Effector CD8-positive, alpha-beta T cell (primary cell): Measurements from ENCODE around the gene ELK4.

Source experiments
- DNase-seq: peaks from one replicate; lab custom pipeline; 2025; lab: John Stamatoyannopoulos, UW

Gene ELK4

GRCh38 chr1:205595861-205596260 lies 36.0 kb downstream of the ELK4 start:
- DNase-seq = no peak

DNA sequence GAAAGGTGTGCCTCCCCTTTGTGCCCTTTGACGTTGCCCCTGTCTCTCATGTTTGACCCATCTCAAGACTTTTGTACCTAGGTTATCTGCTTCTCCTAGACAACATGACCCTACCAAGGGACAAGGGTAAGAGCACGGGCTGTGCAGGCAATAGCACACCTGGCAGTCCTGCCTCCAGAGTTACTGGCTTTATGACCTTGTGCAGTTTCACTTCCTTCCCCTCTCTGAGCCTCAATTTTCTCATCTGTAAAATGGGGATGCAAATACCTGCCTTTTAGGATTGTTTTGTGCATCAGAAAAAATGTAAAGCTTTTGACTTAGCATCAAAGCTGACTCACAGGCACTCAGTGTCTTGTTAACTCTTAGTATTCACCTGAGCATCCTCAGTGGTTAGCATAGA lies 36.4 kb downstream of the ELK4 start:
- no peak for DNase-seq

GRCh38 chr1:205594846-205595245 lies 37.0 kb downstream of the ELK4 start:
- DNase-seq = no peak

- no peak for DNase-seq
These were observed 37.8 kb downstream of the ELK4 start for GRCh38 chr1:205593967-205594366.

DNA sequence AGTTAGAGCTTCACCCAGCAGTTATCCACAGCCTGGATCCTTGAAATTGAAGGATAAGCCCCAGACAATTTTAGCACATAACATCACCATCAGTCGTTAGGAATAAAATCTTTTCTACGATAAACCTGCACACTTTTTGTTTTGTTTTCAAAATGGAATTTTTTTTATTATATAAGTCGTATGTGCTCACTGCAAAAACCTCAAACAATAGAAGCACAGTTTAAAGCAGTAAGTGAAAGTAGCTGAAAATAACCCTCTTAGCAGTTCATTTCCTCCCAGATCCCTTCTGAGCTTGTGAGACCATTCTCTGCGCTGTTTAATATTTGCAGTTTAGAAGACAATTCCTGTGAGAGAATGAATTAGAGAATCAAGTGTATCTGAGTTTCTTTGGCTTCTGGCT lies 38.3 kb downstream of the ELK4 start:
- DNase-seq = no peak

DNA sequence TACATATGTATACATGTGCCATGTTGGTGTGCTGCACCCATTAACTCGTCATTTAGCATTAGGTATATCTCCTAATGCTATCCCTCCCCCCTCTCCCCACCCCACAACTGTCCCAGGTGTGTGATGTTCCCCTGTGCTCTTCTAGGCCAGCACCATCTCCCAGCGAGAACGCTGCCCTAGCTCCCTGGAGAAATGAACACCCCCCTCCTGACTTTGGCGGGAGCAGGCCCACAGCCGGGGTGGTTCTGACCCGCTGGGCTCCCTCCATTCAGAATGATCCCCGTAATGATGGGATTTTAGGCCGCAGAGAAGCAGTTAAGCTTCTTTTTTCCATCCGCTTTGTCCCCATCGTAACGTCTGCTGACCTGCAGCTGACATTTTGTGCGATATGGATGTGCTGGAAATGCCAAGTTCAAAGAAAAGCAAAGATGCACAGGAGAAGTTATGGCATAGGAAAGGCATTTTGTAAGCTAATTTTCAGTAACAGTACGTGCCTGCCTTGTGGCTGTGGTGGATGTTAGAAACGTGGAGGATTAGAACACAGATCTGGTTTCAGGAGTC lies 39.3 kb downstream of the ELK4 start:
- DNase-seq = no peak

DNA sequence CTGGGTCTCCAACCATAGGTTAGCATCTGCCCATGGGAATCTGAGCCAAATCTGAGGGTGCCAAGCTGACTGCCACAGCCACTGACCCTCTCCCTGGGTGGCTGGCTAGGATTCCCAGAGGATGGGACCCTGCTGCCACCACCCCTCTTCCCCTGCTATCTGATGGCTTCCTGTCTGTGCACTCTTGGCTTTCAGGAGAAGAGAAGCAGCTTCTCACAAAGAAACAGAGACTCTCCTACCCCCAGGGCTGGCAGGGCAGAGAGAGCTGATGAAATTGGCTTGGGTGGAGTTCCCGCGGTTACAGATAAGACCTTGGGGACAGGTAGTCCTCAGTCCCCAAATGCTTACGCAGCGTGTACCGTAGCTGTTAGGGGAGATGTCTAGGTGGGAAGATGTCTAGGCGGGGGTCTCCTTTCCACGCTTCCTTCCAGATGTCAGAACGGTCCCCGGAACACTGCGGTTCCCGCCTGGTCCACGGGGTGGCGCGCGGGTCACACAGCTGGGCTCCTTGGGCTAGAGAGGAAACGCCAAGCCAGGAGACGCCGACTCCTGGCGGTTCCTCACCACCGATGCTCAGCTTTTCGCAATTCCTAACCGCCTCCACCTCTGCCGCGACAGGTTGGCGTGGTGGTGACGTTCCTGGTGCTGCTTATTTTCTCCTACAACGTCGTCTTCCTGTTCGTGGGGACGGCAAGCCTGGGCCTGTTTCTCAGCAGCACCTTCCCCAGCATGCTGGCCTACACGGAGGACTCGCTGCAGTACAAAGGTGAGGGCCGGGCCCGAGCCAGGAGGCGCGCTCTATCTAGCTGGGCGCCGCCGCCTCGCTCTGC lies 40.1 kb downstream of the ELK4 start:
- peak; percentile 85 for DNase-seq

DNA sequence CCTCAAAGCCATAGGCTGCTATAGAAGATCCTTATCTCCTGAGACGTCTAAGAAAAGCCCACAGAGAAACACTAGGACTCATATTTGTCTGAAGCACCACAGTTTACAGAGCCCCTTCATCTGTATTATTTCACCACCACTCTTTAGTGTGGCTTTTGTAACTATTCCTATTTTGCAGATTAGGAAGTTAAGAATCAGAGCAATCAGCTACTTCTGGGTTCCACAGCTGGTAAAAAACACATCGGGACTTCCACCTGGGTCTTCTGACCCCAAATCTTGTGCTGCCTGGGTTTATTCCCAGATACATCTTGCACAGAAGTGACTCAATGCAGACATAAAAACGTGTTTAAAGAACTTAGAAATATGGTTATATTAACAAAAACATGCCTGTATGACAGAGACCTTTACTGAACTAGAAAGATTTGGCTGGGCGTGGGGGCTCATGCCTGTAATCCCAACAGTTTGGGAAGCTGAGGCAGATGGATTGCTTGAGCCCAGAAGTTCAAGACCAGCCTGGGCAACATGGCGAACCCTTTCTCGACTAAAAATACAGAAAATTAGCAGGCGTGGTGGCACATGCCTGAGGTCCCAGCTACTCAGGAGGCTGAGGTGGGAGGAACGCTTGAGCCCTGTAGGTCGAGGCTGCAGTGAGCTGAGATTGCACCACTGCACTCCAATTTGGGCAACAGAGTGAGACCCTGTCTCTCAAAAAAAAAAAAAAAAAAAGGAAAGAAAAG lies 40.9 kb downstream of the ELK4 start:
- DNase-seq = no peak

DNA sequence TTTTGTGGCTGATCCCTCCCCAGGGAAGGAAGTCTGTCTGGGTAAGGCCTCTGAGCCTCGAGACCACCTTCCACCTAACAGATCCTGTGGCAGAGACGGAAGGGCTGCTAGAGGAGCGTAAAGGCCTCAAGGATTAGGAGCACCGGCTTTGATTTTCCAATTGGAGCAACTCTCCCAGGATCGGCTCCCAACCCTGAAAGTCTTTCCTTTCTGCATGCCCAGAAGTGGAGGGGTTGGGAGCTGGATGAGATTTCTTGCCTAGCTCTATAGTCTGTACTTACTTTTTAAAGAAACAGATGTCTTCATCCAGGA lies 41.4 kb downstream of the ELK4 start:
- no peak for DNase-seq

DNA sequence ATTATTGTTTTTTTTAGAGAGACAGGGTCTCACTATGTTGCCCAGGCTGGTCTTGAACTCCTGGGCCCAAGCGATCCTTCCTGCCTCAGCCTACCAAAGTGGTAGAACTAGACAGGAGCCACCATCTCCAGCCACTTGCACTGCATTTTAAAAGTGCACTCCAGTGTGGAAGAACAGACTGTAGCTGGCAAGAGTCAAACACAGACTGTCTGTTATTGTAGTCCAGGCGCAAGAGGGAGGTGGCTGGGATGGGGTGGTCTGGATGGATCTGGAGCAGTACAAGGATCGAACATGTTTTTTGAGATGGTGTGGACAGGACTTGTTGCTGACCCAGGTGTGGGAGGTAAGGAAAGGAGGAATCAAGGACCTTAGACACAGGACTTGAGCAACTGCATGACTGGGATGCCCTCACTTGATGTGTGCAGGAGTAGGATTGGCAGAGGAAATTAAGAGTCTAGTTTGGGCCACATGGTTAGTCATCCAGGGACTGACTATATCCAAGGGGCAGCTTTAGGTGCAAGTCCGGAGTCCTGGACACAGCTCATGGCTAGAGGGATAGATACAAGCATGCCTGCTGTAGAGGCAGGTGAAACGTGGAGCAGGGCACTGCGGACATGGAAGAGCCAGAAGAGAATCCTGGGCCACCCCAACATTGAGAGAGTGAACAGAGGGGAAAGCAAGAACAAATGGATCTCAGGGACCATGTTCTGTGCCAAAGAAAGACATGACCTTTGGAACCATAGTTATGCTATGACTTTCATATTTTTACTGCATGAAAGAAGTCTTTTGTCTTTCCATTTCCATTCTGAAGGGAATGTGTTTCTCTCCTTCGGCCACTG lies 42.0 kb downstream of the ELK4 start:
- DNase-seq = no peak

- no peak for DNase-seq
These were observed 42.8 kb downstream of the ELK4 start for GRCh38 chr1:205589046-205589445.

DNA sequence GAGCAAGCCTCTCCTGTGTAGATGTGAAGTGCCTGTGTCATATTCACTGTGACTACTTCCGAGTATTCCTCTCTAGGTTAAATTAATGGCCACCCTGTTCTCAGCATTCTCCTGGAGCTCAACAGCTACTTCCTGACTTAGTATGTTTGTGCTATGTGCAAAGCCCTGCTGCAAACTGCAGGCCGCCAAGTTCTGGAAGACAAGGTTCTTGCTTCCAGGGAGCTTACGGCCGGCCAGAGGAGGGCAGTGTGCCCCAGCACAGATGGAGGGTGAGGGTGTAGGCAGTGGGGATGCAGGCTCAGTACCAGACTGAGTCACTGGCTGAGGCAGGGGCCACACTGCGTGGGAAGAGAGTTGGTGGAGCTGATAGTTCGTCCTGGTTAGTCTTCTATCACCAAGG lies 43.2 kb downstream of the ELK4 start:
- DNase-seq = no peak

GRCh38 chr1:205587581-205587980 lies 44.2 kb downstream of the ELK4 start:
- DNase-seq = no peak

- DNase-seq = no peak
These were observed 45.7 kb downstream of the ELK4 start for GRCh38 chr1:205585835-205586785.

- no peak for DNase-seq
These were observed 46.5 kb downstream of the ELK4 start for GRCh38 chr1:205585169-205585834.

GRCh38 chr1:205584732-205585131 lies 47.1 kb downstream of the ELK4 start:
- no peak for DNase-seq

DNA sequence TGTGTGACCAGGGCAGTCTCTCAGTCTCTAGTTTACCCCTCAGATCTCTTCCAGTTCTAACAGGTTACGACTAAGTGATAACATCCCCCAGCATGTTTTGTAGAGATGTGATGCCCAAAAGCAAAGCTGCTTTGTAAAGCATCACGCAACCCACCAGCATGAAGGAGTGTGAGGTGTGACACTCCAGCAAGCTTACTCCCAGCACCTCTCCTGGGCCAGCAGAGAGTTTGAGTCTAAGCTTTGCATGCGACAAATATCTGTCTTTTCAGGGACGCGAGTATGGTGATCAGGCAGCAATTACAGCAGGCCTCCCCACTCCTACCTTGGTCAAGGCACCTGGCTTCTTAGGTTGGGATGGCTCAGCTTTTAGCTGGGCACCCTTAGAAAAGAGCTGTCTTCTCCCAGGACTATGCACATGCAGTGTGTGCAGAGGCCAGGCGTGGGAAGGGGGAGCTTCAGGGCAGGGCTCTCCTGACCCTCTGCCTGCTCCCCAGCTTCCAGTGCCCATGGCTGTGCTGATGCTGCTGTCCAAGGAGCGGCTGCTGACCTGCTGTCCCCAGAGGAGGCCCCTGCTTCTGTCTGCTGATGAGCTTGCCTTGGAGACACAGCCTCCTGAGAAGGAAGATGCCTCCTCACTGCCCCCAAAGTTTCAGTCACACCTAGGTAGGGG lies 48.2 kb downstream of the ELK4 start:
- no peak for DNase-seq

GRCh38 chr1:205582471-205583291 lies 49.1 kb downstream of the ELK4 start:
- DNase-seq = no peak

GRCh38 chr1:205582046-205582445 lies 49.8 kb downstream of the ELK4 start:
- DNase-seq = no peak
